Coronary artery (tissue), 2 donors: ENCODE data around the gene GPX1.
"Not testable (repeated sequence)": the region's sequence is repeated elsewhere in the genome, so short reads cannot be mapped to it uniquely, and the experiment has no call there.

Source experiments
- DNase-seq: peaks from one replicate; pipeline ENCODE4 v3.0.0-alpha.2; 2017; ENCODE audit warnings: low spot score
- H3K27ac ChIP-seq, 2 donors: fragments of 200-600 bp; sonication (generic); one replicate each; pipeline ENCODE4 v1.5.1; 2016 to 2019
- H3K4me3 ChIP-seq: fragments of 200-600 bp; sonication (generic); 2 replicates; pipeline ENCODE4 v1.5.1; 2016; ENCODE audit warnings: mild to moderate bottlenecking, moderate library complexity
- TF ChIP-seq, protein P1 (sequence below): fragments of 200-600 bp; sonication (generic); IDR thresholded peaks from one replicate; pipeline ENCODE4 v1.5.1; 2019; ENCODE audit warnings: antibody characterized with exemption

GPX1 gene

DNA sequence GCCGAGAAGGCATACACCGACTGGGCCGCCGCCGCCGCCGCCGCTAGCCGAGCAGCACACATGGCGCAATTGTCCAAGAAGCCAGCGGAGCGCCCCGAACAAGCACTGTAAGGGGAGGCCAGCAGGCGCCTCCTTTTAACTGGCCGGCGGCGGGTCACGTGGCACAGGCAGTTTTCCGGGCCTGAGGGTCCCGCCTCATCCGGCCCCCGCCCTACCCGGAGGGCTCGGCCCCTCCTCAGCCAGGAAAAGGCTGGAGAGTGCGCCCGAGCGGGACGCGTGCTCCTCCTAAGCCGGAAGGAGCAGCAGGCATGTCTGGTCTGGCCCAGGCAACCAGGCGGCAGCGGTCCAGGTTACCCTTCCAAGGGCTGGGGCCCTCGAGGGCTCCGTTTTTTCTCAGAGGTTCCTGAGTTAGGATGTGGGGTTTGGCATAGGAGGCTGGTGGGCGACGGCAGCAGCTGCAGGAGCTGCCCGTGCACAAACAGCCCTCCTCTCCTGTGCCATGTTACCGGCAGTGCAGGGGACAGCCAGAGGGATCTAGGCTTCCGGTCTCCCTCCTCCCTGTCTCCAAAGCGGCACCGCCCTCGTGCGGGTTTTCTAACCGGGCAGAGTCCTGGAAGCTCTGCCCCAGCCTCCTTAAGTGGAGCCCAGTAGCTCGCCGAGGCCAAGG is at the start of gene GPX1:
Gene GPX1 (minus strand): TSS at position 137 of the 667 bp plus-strand sequence. CDS start 75 bp downstream, at position 62.
- Histone ChIP-seq H3K27ac (peak within 1 kb of the TSS; percentile 87 to 95), H3K4me3 (peak within 1 kb of the TSS; percentile 85)
- TF ChIP-seq, protein P1, sequence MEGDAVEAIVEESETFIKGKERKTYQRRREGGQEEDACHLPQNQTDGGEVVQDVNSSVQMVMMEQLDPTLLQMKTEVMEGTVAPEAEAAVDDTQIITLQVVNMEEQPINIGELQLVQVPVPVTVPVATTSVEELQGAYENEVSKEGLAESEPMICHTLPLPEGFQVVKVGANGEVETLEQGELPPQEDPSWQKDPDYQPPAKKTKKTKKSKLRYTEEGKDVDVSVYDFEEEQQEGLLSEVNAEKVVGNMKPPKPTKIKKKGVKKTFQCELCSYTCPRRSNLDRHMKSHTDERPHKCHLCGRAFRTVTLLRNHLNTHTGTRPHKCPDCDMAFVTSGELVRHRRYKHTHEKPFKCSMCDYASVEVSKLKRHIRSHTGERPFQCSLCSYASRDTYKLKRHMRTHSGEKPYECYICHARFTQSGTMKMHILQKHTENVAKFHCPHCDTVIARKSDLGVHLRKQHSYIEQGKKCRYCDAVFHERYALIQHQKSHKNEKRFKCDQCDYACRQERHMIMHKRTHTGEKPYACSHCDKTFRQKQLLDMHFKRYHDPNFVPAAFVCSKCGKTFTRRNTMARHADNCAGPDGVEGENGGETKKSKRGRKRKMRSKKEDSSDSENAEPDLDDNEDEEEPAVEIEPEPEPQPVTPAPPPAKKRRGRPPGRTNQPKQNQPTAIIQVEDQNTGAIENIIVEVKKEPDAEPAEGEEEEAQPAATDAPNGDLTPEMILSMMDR, result no peak
- peak; percentile 97 for DNase-seq

DNA sequence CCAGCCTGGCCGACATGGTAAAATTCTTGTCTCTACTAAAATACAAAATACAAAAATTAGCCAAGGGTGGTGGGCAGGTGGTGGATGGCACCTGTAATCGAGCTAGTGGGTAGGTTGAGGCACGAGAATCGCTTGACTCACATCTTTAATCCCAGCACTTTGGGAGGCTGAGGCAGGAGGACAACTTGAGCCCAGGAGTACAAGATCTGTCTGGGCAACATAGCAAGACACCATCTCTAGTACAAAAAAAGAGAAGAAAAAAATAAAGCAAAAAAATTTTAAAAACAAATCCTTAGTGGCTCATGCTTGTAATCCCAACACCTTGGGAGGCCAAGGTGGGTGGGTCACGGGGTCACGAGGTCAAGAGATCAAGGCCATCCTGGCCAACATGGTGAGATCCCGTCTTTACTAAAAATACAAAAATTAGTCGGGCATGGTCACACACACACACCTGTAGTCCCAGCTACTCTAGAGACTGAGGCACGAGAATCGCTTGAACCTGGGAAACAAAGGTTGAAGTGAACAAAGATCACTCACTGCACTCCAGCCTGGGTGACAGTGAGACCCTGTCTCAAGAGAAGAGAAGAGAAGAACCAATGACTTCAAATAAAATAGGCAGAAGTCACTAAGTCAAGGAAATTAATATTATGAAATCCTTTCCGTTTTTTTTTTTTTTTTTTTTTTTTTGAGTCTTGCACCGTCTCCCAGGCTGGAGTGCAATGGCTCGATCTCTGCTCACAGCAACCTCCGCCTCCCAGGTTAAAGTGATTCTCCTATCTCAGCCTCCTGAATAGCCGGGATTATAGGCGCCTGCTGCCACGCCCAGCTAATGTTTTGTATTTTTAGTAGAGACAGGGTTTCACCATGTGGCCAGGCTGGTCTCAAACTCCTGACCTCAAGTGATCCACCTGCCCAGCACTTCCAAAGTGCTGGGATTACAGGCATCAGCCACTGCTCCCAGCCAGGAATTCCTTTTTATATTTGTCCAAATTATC is 48.7 kb upstream of the GPX1 start:
- peak overlapping the region; percentile 48 to 67 for H3K27ac ChIP-seq
- TF ChIP-seq, protein P1, result no peak
- H3K4me3 ChIP-seq, result no peak overlapping the region
- DNase-seq, result no peak

DNA sequence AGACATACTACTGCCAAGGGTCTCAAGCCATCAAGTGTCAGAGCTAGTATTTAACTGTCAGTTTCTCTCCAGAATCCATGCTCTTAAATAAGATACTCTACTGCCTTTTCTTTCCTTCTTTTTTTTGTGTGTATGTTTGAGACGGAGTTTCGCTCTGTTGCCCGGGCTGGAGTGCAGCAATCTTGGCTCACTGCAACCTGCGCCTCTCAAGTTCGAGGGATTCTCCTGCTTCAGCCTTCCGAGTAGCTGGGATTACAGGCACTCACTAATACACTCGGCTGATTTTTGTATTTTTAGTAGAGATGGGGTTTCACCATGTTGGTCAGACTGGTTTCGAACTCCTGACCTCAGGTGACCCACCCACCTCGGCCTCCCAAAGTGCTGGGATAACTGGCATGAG is 47.4 kb upstream of the GPX1 start:
- Histone ChIP-seq H3K27ac (peak overlapping the region; percentile 27 to 67), H3K4me3 (peak overlapping the region; percentile 53)
- DNase-seq, result not testable (repeated sequence)

DNA sequence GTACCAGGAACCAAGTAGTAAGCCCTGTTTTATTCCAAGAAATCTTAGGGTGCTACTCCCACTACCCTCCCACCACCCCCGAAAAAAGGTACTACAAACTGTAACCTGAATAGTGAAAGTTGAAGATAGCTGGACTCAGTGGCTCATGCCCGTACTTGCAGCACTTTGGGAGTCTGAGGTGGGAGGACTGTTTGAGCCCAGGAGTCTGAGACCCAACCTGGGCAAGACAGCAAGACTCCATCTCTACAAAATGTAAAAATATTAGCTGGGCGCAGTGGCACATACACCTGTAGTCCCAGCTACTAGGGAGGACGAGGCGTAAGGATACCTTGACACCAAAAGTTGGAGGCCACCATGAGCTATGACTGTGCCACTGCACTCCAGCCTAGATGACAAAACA is 45.7 kb upstream of the GPX1 start:
- peak overlapping the region in 1 of 2 donors; percentile 4 for H3K27ac ChIP-seq
- DNase-seq, result no peak
- TF ChIP-seq, protein P1, result no peak
- H3K4me3 ChIP-seq, result no peak overlapping the region

DNA sequence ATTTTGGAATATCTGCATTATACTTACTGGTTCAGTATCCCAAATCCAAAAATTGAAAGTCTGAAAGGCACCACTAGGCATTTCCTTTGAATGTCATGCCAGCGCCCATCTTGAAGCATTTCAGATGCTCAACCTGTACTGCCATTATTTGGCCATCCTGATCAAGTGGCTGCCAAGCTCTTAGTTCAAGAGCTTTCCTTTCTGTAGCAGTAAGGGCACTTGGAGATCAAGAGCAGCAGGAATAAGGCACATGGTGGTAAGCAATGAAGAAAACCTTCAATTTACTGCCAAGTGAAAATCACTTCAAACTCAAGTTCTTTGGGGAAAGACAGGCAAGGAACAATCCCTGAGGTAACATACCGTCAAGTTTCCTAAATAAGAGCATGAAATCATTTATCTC is 43.6 kb upstream of the GPX1 start:
- Histone ChIP-seq H3K27ac (no peak overlapping the region), H3K4me3 (no peak overlapping the region)
- DNase-seq, result no peak
- TF ChIP-seq, protein P1, result no peak

DNA sequence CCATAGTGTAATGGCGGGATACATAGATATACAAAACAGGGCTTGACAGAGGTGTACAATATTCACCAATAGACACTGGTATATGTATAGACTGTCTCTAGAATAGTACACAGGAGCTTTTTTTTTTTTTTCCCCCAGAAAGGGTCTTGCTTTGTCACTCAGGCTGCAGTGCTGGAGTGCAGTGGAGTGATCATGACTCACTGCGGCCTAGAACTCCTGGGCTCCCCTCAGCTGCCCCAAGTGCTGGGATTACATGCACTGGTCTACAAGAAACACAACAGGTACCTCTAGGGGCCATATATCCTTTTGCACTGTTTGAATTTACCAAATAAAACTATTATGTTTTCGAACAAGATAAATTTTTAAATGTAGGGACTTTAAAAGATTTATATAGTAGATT is 41.3 kb upstream of the GPX1 start:
- no peak overlapping the region for H3K27ac ChIP-seq

DNA sequence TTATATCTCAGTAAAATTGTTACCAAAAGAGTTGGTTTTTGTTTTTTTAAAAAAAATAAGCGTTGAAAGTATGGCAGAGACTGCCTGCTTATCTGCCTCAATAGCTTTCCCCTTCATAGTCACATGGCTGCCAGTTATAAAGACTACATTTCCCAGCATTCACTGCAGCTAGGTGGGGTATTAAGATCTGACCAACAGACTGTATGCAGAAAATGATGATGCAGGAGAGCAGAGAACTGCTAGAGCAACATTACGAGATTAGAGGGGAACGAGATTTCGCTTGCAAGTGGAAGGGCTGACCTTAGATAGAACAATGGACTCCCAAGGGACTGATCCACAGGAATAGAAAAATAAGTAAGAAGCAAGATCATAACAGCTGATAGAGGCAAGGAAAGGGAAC is 39.3 kb upstream of the GPX1 start:
- TF ChIP-seq, protein P1, result no peak
- no peak for DNase-seq
- Histone ChIP-seq H3K27ac (no peak overlapping the region), H3K4me3 (no peak overlapping the region)

More for the DNA sequence above, 41.3 kb upstream of the GPX1 start:
- no peak for DNase-seq
- TF ChIP-seq, protein P1, result no peak
- H3K4me3 ChIP-seq, result no peak overlapping the region

DNA sequence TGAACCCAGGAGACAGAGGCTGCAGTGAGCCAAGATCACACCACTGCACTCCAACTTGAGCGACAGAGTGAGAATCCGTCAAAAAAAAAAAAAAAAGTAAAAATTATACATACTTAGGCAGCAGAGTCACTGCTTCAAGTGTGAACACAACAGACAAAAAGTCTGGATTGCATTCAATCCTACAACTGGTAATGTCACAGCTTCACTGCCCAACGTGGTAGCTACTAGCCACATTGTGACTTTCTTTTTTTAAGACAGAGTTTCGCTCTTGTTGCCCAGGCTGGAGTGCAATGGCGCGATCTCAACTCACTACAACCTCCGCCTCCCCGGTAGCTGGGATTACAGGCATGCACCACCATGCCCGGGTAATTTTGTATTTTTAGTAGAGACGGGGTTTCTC is 33.2 kb upstream of the GPX1 start:
- DNase-seq, H3K4me3 ChIP-seq, H3K27ac ChIP-seq: not testable (repeated sequence)
